Neuronal stem cell (in vitro differentiated cells): ENCODE measurements around the gene CTSW.

Source experiments
- DNase-seq: peaks from one replicate; pipeline ENCODE4 v3.0.0-alpha.2; 2013; ENCODE audit warnings: low spot score
- H2AFZ ChIP-seq: one replicate; pipeline ENCODE4 v1.6.1; 2013; ENCODE audit warnings: mild to moderate bottlenecking, low read length, inconsistent platforms
- H2AK5ac ChIP-seq: 2 replicates; pipeline ENCODE4 v1.6.1; 2013; ENCODE audit warnings: low read depth, mild to moderate bottlenecking, inconsistent platforms, low read length, moderate library complexity, mixed read lengths
- H2BK120ac ChIP-seq: 2 replicates; pipeline ENCODE4 v1.6.1; 2013; ENCODE audit warnings: low read depth, mild to moderate bottlenecking, inconsistent platforms, low read length, moderate library complexity, mixed read lengths
- H2BK12ac ChIP-seq: one replicate; pipeline ENCODE4 v1.6.1; 2013; ENCODE audit warnings: low read length, inconsistent platforms
- H2BK15ac ChIP-seq: 2 replicates; pipeline ENCODE4 v1.6.1; 2013; ENCODE audit warnings: mild to moderate bottlenecking, low read length, inconsistent platforms, mixed read lengths
- H2BK5ac ChIP-seq: one replicate; pipeline ENCODE4 v1.6.1; 2013; ENCODE audit warnings: inconsistent platforms, mild to moderate bottlenecking, low read length, moderate library complexity
- H3K14ac ChIP-seq: one replicate; pipeline ENCODE4 v1.6.1; 2013; ENCODE audit warnings: low read length, inconsistent platforms
- H3K18ac ChIP-seq: 2 replicates; pipeline ENCODE4 v1.6.1; 2013; ENCODE audit warnings: low read length, inconsistent platforms
- H3K23ac ChIP-seq: 2 replicates; pipeline ENCODE4 v1.6.1; 2013; ENCODE audit warnings: low read depth, mild to moderate bottlenecking, mixed read lengths, low read length, inconsistent platforms; ENCODE audit not compliant: poor library complexity
- H3K27ac ChIP-seq: replicated peaks from 3 replicates; pipeline ENCODE4 v1.5.1; 2013; ENCODE audit warnings: low read length, inconsistent platforms
- H3K27me3 ChIP-seq, 3 experiments: 2 replicates each; pipeline ENCODE4 v1.6.1; 2013; ENCODE audit warnings: low read length in 3 of 3, mild to moderate bottlenecking in 2 of 3, inconsistent platforms in 1 of 3, low read depth in 1 of 3, mixed read lengths in 1 of 3, moderate library complexity in 1 of 3; ENCODE audit not compliant: control insufficient read depth in 3 of 3, insufficient read depth in 3 of 3
- H3K36me3 ChIP-seq, 2 donors: replicated peaks in 1 of 2; 2 replicates each; pipeline ENCODE4 v1.6.1; 2013; ENCODE audit warnings: low read length in 2 of 2; ENCODE audit not compliant: control insufficient read depth in 2 of 2, insufficient read depth in 2 of 2
- H3K4ac ChIP-seq: 2 replicates; pipeline ENCODE4 v1.6.1; 2013; ENCODE audit warnings: inconsistent platforms, mild to moderate bottlenecking, low read length, moderate library complexity
- H3K4me1 ChIP-seq, 2 donors: 1 replicate in 1 of 2; 2 replicates in 1 of 2; pipeline ENCODE4 v1.6.1; 2013; ENCODE audit warnings: low read length in 2 of 2, low read depth in 1 of 2; ENCODE audit not compliant: control insufficient read depth in 2 of 2, insufficient read depth in 1 of 2
- H3K4me2 ChIP-seq: one replicate; pipeline ENCODE4 v1.6.1; 2013; ENCODE audit warnings: mild to moderate bottlenecking, low read length, inconsistent platforms; ENCODE audit not compliant: insufficient read depth, poor library complexity, severe bottlenecking
- H3K4me3 ChIP-seq, 2 donors: 2 replicates each; pipeline ENCODE4 v1.5.1; 2013; ENCODE audit warnings: low read length in 2 of 2, mild to moderate bottlenecking in 2 of 2, inconsistent platforms in 1 of 2, moderate library complexity in 1 of 2
- H3K79me1 ChIP-seq: one replicate; pipeline ENCODE4 v1.6.1; 2013; ENCODE audit warnings: low read depth, mild to moderate bottlenecking, inconsistent platforms, low read length, moderate library complexity
- H3K9ac ChIP-seq: one replicate; pipeline ENCODE4 v1.6.1; 2013; ENCODE audit warnings: mild to moderate bottlenecking, low read depth, low read length, inconsistent platforms; ENCODE audit not compliant: poor library complexity
- H3K9me3 ChIP-seq, 2 donors: replicated peaks in 1 of 2; 2 replicates each; pipeline versions ENCODE3 to v1.6.1; 2013; ENCODE audit warnings: low read length in 2 of 2, mild to moderate bottlenecking in 2 of 2, inconsistent platforms in 1 of 2, low read depth in 1 of 2, mixed read lengths in 1 of 2, moderate library complexity in 1 of 2; ENCODE audit not compliant: control insufficient read depth in 2 of 2, insufficient read depth in 1 of 2
- H4K8ac ChIP-seq: one replicate; pipeline ENCODE4 v1.6.1; 2013; ENCODE audit warnings: low read depth, mild to moderate bottlenecking, inconsistent platforms, low read length, moderate library complexity
- H4K91ac ChIP-seq: one replicate; pipeline ENCODE4 v1.6.1; 2013; ENCODE audit warnings: low read length, low read depth, mild to moderate bottlenecking, inconsistent platforms; ENCODE audit not compliant: poor library complexity
- WGBS, 2 donors: extraction: QIAGEN DNeasy Blood & Tissue Kit; methylation state at CpG; one replicate each; pipeline ENCODE4 v1.1.7; 2013; ENCODE audit warnings: missing lambda C conversion rate in 2 of 2, mixed read lengths in 1 of 2; ENCODE audit not compliant: insufficient read length in 2 of 2, insufficient replicate concordance in 1 of 2; ENCODE audit errors: extremely low coverage in 2 of 2; 5-methylcytosine and 5-hydroxymethylcytosine counted together

The CTSW gene

GRCh38 chr11:65886826-65887722 is 7.4 kb downstream of the CTSW start:
- peak overlapping the region; percentile 95 for H3K27ac ChIP-seq
- H3K79me1 ChIP-seq, result peaks cover 3% of the 10 kb centered on the region
- no peaks in the 10 kb centered on the region for H3K9me3 ChIP-seq
- no CpG with 5 or more reads among the region's 14 CpGs for WGBS, 2 donors
- H3K14ac ChIP-seq, result no peak overlapping the region
- H3K18ac ChIP-seq, result no peak overlapping the region
- H2BK15ac ChIP-seq, result no peak overlapping the region
- H3K4me3 ChIP-seq, result peak overlapping the region; percentile 93 to 95
- H4K8ac ChIP-seq, result no peak overlapping the region
- H3K36me3 ChIP-seq, result peaks cover 33 to 49% of the 10 kb centered on the region in 2 donors
- H3K9ac ChIP-seq, result peak overlapping the region; percentile 95
- no peak overlapping the region for H2BK12ac ChIP-seq
- no peak overlapping the region for H3K4ac ChIP-seq
- no peak overlapping the region for H2BK5ac ChIP-seq
- H3K4me2 ChIP-seq, result peak overlapping the region; percentile 69
- no peak for DNase-seq
- H2AK5ac ChIP-seq, result no peak overlapping the region
- H2AFZ ChIP-seq, result no peak overlapping the region
- no peak overlapping the region for H2BK120ac ChIP-seq
- no peak overlapping the region for H4K91ac ChIP-seq
- H3K23ac ChIP-seq, result no peak overlapping the region
- peaks cover 0 to 15% (median 0%) of the 10 kb centered on the region in 3 experiments for H3K27me3 ChIP-seq
- H3K4me1 ChIP-seq, result peaks cover 20 to 23% of the 10 kb centered on the region in 2 donors

DNA sequence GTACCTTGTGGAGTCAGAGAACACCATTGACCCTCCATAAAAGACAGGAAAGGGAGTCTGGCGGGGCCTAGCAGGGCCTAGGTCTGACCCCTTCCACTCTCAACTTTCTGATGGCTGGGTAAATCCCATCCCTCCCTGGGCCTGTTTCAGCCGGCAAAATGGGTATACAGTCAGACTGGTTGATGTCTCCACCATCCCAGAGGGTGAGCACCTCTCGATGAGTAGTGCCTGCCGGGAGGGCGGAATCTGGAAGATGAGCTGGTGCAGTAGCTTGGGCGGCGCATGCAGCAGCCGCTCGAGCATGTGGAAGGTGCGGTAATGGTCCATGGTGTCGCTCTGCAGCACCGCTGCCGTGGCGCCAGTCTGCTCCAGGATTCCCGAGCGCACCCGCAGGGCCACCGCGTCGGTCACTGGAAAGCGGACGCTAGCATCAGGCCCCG is 8.1 kb downstream of the CTSW start:
- Histone ChIP-seq H2BK5ac (peak overlapping the region; percentile 96), H3K4me3 (peak overlapping the region; percentile 93 to 95), H3K9me3 (no peaks in the 10 kb centered on the region), H2AFZ (peak overlapping the region; percentile 94), H2BK15ac (peak overlapping the region; percentile 40), H3K4me1 (peaks cover 21 to 29% of the 10 kb centered on the region in 2 donors), H3K79me1 (peaks cover 3% of the 10 kb centered on the region), H3K4ac (peak overlapping the region; percentile 8), H4K8ac (no peak overlapping the region), H3K14ac (no peak overlapping the region), H3K27me3 (peaks cover 0 to 15% (median 0%) of the 10 kb centered on the region in 3 experiments), H4K91ac (no peak overlapping the region), H3K4me2 (peak overlapping the region; percentile 69), H3K9ac (peak overlapping the region; percentile 95), H3K36me3 (peaks cover 28 to 42% of the 10 kb centered on the region in 2 donors), H3K27ac (peak overlapping the region; percentile 95), H2BK120ac (no peak overlapping the region), H3K23ac (peak overlapping the region; percentile 99), H3K18ac (peak overlapping the region; percentile 97), H2AK5ac (peak overlapping the region; percentile 36), H2BK12ac (no peak overlapping the region)
- WGBS, 2 donors, result no CpG with 5 or more reads among the region's 23 CpGs
- no peak for DNase-seq

- peak within 1 kb of the TSS; percentile 99 for H3K23ac ChIP-seq
- peaks cover 26 to 36% of the 10 kb centered on the region in 2 donors for H3K36me3 ChIP-seq
- no CpG with 5 or more reads among the region's 57 CpGs for WGBS, 2 donors
Observed at GRCh38 chr11:65888163-65888814, 8.7 kb downstream of the CTSW start, which contains the start of gene FIBP. Gene FIBP (minus strand): TSS chr11:65888471. CDS start chr11:65888418, 53 bp downstream.

More at GRCh38 chr11:65888163-65888814, 8.7 kb downstream of the CTSW start, which contains the start of gene FIBP:
- H3K4me2 ChIP-seq, result peak within 1 kb of the TSS; percentile 97
- peak within 1 kb of the TSS; percentile 1 for H3K14ac ChIP-seq
- H3K4ac ChIP-seq, result peak within 1 kb of the TSS; percentile 8
- no peak within 1 kb of the TSS for H2BK12ac ChIP-seq
- peak within 1 kb of the TSS; percentile 97 for H3K18ac ChIP-seq
- H3K27ac ChIP-seq, result peak within 1 kb of the TSS; percentile 95
- peak within 1 kb of the TSS; percentile 36 for H2AK5ac ChIP-seq
- peaks cover 0 to 15% (median 0%) of the 10 kb centered on the region in 3 experiments for H3K27me3 ChIP-seq
- H4K91ac ChIP-seq, result no peak within 1 kb of the TSS
- peak within 1 kb of the TSS; percentile 40 for H2BK15ac ChIP-seq
- peak within 1 kb of the TSS; percentile 95 for H3K9ac ChIP-seq
- peaks cover 3% of the 10 kb centered on the region for H3K79me1 ChIP-seq
- peaks cover 24 to 29% of the 10 kb centered on the region in 2 donors for H3K4me1 ChIP-seq
- peak within 1 kb of the TSS; percentile 96 for H2BK5ac ChIP-seq
- H4K8ac ChIP-seq, result no peak within 1 kb of the TSS
- H3K9me3 ChIP-seq, result no peaks in the 10 kb centered on the region
- peak within 1 kb of the TSS; percentile 93 to 95 for H3K4me3 ChIP-seq
- peak; percentile 97 for DNase-seq
- no peak within 1 kb of the TSS for H2BK120ac ChIP-seq
- peak within 1 kb of the TSS; percentile 94 for H2AFZ ChIP-seq
